ENCODE measurements around the gene TACO1.

TACO1 gene

GRCh38 chr17:63600569-63601438 lies at the start of gene TACO1:
TACO1 (plus strand) TSS chr17:63600895; CDS start chr17:63601084, 189 bp downstream.
- DNase-seq, result peak; percentile 67

GRCh38 chr17:63552211-63552610 lies 48.5 kb upstream of the TACO1 start:
- no peak for DNase-seq

- no peak for DNase-seq
Observed at GRCh38 chr17:63555500-63556156, 45.1 kb upstream of the TACO1 start.

- no peak for DNase-seq
Observed at GRCh38 chr17:63557416-63557815, 43.3 kb upstream of the TACO1 start.

GRCh38 chr17:63558441-63558840 lies 42.3 kb upstream of the TACO1 start:
- DNase-seq, result no peak

GRCh38 chr17:63561819-63562218 lies 38.9 kb upstream of the TACO1 start:
- DNase-seq, result no peak

- no peak for DNase-seq
Observed at GRCh38 chr17:63563339-63563738, 37.4 kb upstream of the TACO1 start.

DNA sequence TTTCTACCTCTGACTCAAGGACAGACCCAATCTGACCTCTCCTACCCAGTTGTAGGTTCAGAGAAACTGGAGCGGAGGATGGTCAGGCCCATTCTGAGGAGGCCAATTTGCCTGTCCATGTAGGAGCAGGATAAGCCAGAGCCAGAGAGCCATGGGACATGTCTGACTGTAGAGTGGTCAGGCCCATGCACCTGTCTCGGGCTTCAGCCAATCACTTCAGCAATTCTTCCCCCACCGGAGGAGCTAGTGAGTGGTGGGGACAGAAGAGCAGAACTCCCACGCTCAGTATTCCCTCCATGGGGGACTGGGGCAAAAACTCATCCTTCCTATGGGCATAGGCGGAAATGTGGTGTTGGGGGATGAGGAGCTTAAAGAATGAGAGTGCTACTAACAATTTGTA lies 36.1 kb upstream of the TACO1 start:
- DNase-seq, result no peak

- DNase-seq, result no peak
Observed at GRCh38 chr17:63567229-63567628, 33.5 kb upstream of the TACO1 start.

- no peak for DNase-seq
Observed at GRCh38 chr17:63568563-63568962, 32.1 kb upstream of the TACO1 start.

DNA sequence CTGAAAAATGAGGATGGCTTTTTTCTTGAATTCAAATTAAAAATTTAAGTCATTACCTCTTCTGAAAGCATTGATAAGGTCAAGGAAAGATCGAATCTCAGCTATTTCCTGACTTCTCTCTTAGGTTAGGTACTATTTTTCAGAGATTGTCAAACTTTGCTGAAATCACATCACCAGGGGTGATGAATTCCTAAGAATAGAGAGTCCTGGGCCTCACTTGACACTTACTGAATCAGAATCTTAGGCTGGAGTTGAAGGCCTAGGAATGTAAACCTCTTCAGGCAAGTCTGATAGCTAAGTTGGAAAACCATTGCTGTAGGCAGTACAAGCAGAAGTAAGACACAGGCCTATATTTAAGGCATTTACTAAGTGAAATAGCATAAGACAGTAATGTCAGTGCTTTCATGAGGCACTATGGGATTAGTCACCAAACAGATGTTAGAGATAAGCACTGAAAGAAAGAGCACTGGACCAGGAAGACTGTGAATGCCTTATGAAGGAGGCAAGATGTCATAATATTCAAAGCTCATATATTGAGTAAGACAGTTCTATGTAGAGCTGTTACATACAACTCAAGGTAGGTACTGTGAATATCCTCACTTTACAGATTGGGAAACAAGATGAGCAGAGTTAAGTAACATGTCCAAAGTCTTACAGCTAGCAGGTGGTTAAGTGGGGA lies 28.9 kb upstream of the TACO1 start:
- no peak for DNase-seq

GRCh38 chr17:63573634-63574033 lies 27.1 kb upstream of the TACO1 start:
- no peak for DNase-seq

DNA sequence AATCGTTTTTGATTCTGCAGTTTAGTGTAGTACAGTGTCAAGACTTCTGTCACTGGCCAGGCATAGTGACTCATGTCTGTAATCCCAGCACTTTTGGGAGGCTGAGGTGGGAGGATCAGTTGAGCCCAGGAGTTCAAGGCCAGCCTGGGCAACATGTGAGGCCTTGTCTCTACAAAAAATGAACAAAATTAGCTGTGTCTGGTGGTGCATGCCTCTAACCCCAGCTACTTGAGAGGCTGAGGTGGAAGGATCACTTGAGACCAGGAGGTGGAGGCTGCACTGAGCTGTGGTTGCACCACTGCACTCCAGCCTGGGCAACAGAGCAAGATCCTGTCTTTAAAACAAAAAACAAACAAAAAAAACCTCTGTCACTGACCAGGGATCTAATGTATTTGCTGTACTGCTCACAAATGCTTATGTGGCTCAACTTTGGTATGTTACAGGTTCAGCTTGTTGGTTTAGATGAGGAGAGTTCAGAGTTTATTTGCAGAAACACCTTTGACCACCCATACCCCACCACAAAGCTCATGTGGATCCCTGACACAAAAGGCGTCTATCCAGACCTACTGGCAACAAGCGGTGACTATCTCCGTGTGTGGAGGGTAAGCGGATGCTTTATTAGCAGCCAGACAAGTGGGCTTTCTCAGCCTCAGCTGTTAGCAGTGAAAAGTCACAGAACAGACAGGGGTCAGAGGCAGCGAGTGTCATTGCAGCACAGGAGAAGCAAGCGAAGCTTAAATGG lies 22.5 kb upstream of the TACO1 start:
- no peak for DNase-seq

GRCh38 chr17:63578769-63579111 lies 22.0 kb upstream of the TACO1 start:
- no peak for DNase-seq

DNA sequence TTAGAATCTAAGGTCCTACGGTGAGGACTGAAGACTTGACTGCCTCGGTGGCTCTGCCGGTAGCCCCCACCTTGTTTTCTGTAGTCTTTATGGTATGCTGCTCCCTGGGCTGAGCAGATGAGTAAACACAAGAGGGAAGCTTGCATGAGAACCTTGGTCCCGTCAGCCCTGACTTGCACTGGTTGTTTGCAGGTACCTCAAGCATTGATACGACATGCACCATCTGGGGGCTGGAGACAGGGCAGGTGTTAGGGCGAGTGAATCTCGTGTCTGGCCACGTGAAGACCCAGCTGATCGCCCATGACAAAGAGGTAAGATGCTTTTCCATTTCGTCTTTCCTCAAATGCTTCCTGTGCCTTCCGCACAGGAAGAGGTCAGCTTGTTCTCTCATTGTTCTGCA lies 21.1 kb upstream of the TACO1 start:
- DNase-seq, result no peak

DNA sequence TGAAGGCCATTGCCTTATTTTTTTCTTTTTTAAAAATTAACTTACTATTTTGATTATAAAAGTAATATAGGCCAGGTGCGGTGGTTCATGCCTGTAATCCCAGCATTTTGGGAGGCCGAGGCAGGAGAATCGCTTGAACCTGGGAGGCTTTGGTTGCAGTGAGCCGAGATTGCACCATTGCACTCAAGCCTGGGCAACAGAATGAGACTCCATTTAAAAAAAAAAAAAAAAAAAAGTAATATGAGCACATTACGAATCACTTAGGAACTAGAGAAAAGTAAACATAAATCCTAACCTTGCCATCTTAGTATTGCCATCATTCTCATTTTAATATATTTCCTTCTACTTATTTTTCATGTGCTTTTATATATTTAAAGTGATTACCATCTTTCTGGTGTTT lies 12.9 kb upstream of the TACO1 start:
- no peak for DNase-seq

GRCh38 chr17:63588797-63589196 lies 11.9 kb upstream of the TACO1 start:
- DNase-seq, result no peak

DNA sequence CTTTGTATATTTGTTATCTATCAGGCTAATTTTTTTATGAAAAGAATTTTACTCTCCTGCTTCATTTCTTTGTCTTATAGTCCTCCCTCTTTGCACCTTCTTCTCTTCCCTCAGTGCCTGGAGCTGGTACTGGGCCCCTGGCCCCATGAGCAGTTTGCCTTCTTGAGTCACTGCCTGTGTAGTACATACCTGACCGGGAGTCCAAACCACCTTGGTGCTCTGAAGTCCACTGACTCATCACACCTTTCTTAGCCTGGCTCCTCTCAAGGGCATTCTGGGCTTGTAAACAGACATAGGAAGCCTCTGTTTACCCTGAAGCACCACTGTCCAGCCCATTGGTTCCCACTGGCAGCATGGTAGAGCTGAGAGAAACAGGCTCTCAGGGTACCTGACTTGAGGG lies 11.0 kb upstream of the TACO1 start:
- DNase-seq, result no peak

DNA sequence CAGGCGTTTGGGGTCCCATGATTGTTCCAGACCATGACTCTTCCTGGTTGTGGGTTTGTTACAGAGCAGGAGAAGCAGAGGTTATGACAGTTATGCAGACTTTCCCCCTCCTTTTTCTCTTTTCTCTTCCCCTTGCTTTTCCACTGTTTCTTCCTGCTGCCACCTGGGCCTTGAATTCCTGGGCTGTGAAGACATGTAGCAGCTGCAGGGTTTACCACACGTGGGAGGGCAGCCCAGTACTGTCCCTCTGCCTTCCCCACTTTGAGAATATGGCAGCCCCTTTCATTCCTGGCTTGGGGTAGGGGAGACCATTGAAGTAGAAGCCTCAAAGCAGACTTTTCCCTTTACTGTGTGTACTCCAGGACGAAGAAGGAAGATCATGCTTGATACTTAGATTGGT lies 7.9 kb upstream of the TACO1 start:
- DNase-seq, result no peak

GRCh38 chr17:63595132-63595531 lies 5.6 kb upstream of the TACO1 start:
- DNase-seq, result no peak

GRCh38 chr17:63596856-63597586 lies 3.7 kb upstream of the TACO1 start:
- no peak for DNase-seq

DNA sequence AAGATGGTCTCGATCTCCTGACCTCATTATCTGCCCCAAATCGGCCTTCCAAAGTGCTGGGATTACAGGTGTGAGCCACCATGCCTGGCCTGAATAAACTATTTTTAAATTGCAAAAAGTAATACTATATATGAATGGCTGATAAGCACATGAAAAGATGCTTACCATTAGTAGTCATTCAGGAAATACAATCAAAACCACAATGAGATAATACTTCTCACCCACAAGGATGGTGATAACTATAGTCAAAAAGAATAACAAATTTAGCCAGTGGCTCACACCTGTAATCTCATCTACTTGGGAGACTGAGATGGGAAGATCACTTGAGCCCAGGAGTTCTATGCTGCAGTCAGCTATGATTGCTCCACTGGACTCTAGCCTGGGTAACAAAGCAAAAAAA lies 2.4 kb upstream of the TACO1 start:
- DNase-seq, result no peak

Measured in activated CD4-positive, alpha-beta T cell treated with anti-CD3 and anti-CD28 coated beads for 1 hour (primary cell).